H9 (cell line): ENCODE measurements around the gene MYOM3. TPM values are rescaled to one million over a fixed set of nuclear protein-coding genes. Genes with fewer than 3 reads are reported as not detected.

ENCODE experiments used
- DNase-seq: peaks from one replicate; pipeline ENCODE4 v3.0.0-alpha.2; 2017
- H2AFZ ChIP-seq: one replicate; pipeline ENCODE4 v1.6.1; 2013; ENCODE audit warnings: mild to moderate bottlenecking, low read length, control low read depth, moderate library complexity
- H2AK5ac ChIP-seq: 2 replicates; pipeline ENCODE4 v1.6.1; 2013; ENCODE audit warnings: low read length, control low read depth, mixed read lengths; ENCODE audit not compliant: insufficient read length
- H2BK120ac ChIP-seq: one replicate; pipeline ENCODE4 v1.6.1; 2013; ENCODE audit warnings: low read depth, mild to moderate bottlenecking, low read length, control low read depth, inconsistent platforms; ENCODE audit not compliant: poor library complexity, severe bottlenecking
- H2BK12ac ChIP-seq: 2 replicates; pipeline ENCODE4 v1.6.1; 2013; ENCODE audit warnings: low read length, control low read depth, mixed read lengths, low read depth; ENCODE audit not compliant: insufficient read length
- H2BK15ac ChIP-seq: 2 replicates; pipeline ENCODE4 v1.6.1; 2013; ENCODE audit warnings: low read depth, low read length, control low read depth
- H2BK20ac ChIP-seq: one replicate; pipeline ENCODE4 v1.6.1; 2013; ENCODE audit warnings: low read depth, mild to moderate bottlenecking, low read length, control low read depth, inconsistent platforms; ENCODE audit not compliant: poor library complexity, severe bottlenecking
- H2BK5ac ChIP-seq: 2 replicates; pipeline ENCODE4 v1.6.1; 2013; ENCODE audit warnings: low read length, control low read depth, mixed read lengths; ENCODE audit not compliant: insufficient read length
- H3K14ac ChIP-seq: 2 replicates; pipeline ENCODE4 v1.6.1; 2013; ENCODE audit warnings: low read length, control low read depth; ENCODE audit not compliant: insufficient read depth
- H3K18ac ChIP-seq: 2 replicates; pipeline ENCODE4 v1.6.1; 2013; ENCODE audit warnings: low read depth, mild to moderate bottlenecking, mixed read lengths, low read length, control low read depth; ENCODE audit not compliant: insufficient read length
- H3K23ac ChIP-seq: 2 replicates; pipeline ENCODE4 v1.6.1; 2013; ENCODE audit warnings: low read length, control low read depth, mixed read lengths, low read depth; ENCODE audit not compliant: insufficient read length
- H3K23me2 ChIP-seq: 2 replicates; pipeline ENCODE4 v1.6.1; 2013; ENCODE audit warnings: low read depth, mild to moderate bottlenecking, mixed read lengths, low read length, control low read depth; ENCODE audit not compliant: insufficient read length, poor library complexity, severe bottlenecking
- H3K27ac ChIP-seq: 2 replicates; pipeline ENCODE4 v1.5.1; 2013; ENCODE audit warnings: low read length, control low read depth, mixed read lengths, low read depth; ENCODE audit not compliant: insufficient read length
- H3K27me3 ChIP-seq: 2 replicates; pipeline ENCODE4 v1.6.1; 2013; ENCODE audit warnings: low read length, control low read depth, inconsistent platforms; ENCODE audit not compliant: insufficient read depth
- H3K4ac ChIP-seq: 2 replicates; pipeline ENCODE4 v1.6.1; 2013; ENCODE audit warnings: low read depth, mild to moderate bottlenecking, control low read depth, inconsistent platforms, low read length, moderate library complexity
- H3K4me1 ChIP-seq: 2 replicates; pipeline ENCODE4 v1.6.1; 2013; ENCODE audit warnings: low read length, control low read depth, inconsistent platforms; ENCODE audit not compliant: insufficient read depth
- H3K4me2 ChIP-seq: 2 replicates; pipeline ENCODE4 v1.6.1; 2013; ENCODE audit warnings: low read length, control low read depth, mixed read lengths; ENCODE audit not compliant: insufficient read length, insufficient read depth
- H3K56ac ChIP-seq: 2 replicates; pipeline ENCODE4 v1.6.1; 2013; ENCODE audit warnings: low read depth, mild to moderate bottlenecking, mixed read lengths, low read length, control low read depth; ENCODE audit not compliant: insufficient read length
- H3K79me1 ChIP-seq: 2 replicates; pipeline ENCODE4 v1.6.1; 2013; ENCODE audit warnings: low read depth, mild to moderate bottlenecking, moderate library complexity, low read length, control low read depth, inconsistent platforms; ENCODE audit not compliant: insufficient read depth, poor library complexity, severe bottlenecking
- H3K79me2 ChIP-seq: 2 replicates; pipeline ENCODE4 v1.6.1; 2013; ENCODE audit warnings: low read length, control low read depth, inconsistent platforms; ENCODE audit not compliant: insufficient read depth
- H3K9ac ChIP-seq: 2 replicates; pipeline ENCODE4 v1.6.1; 2013; ENCODE audit warnings: low read length, control low read depth, mixed read lengths; ENCODE audit not compliant: insufficient read length; ENCODE audit errors: extremely low read depth
- H3K9me3 ChIP-seq: one replicate; pipeline ENCODE4 v1.6.1; 2013; ENCODE audit warnings: low read depth, low read length, inconsistent platforms; ENCODE audit not compliant: control insufficient read depth
- H3T11ph ChIP-seq: one replicate; pipeline ENCODE4 v1.6.1; 2013; ENCODE audit warnings: mild to moderate bottlenecking, low read length, control low read depth, inconsistent platforms
- H4K20me1 ChIP-seq: one replicate; pipeline ENCODE4 v1.6.1; 2013; ENCODE audit not compliant: control insufficient read depth, insufficient read length, insufficient read depth
- H4K5ac ChIP-seq: 2 replicates; pipeline ENCODE4 v1.6.1; 2013; ENCODE audit warnings: low read depth, mild to moderate bottlenecking, mixed read lengths, low read length, control low read depth; ENCODE audit not compliant: insufficient read length
- H4K8ac ChIP-seq: replicated peaks from 2 replicates; pipeline ENCODE4 v1.6.1; 2013; ENCODE audit warnings: low read length, control low read depth, mixed read lengths, low read depth; ENCODE audit not compliant: insufficient read length
- H4K91ac ChIP-seq: 2 replicates; pipeline ENCODE4 v1.6.1; 2013; ENCODE audit warnings: low read depth, mild to moderate bottlenecking, moderate library complexity, mixed read lengths, low read length, control low read depth; ENCODE audit not compliant: insufficient read length
- H3K27ac Mint-ChIP-seq, 3 experiments: 2 replicates in 2 of 3; 3 replicates in 1 of 3; pipeline ENCODE4 v1.8.0; 2020 to 2021; ENCODE audit warnings: mixed read lengths in 3 of 3, mild to moderate bottlenecking in 1 of 3, moderate library complexity in 1 of 3
- H3K27me3 Mint-ChIP-seq: 2 replicates; pipeline ENCODE4 v1.8.0; 2021; ENCODE audit warnings: low read depth, mild to moderate bottlenecking, moderate library complexity, mixed read lengths
- H3K36me3 Mint-ChIP-seq, 3 experiments: 2 replicates in 2 of 3; 3 replicates in 1 of 3; pipeline ENCODE4 v1.8.0; 2020 to 2021; ENCODE audit warnings: low read depth in 3 of 3, mixed read lengths in 3 of 3; ENCODE audit not compliant: insufficient read depth in 1 of 3
- H3K4me1 Mint-ChIP-seq, 2 experiments: 2 replicates each; pipeline ENCODE4 v1.8.0; 2020; ENCODE audit warnings: mixed read lengths in 2 of 2
- H3K4me3 Mint-ChIP-seq, 2 experiments: 2 replicates in 1 of 2; 3 replicates in 1 of 2; pipeline ENCODE4 v1.8.0; 2020 to 2021; ENCODE audit warnings: mild to moderate bottlenecking in 2 of 2, mixed read lengths in 2 of 2, moderate library complexity in 1 of 2
- H3K9me3 Mint-ChIP-seq, 2 experiments: 2 replicates in 1 of 2; 3 replicates in 1 of 2; pipeline ENCODE4 v1.8.0; 2020; ENCODE audit warnings: mild to moderate bottlenecking in 2 of 2, mixed read lengths in 2 of 2, moderate library complexity in 1 of 2
- CTCF ChIP-seq: fragments of 200-600 bp; sonication (generic); conservative IDR thresholded peaks from 3 replicates; pipeline ENCODE4 v1.8.0; 2021; ENCODE audit warnings: antibody characterized with exemption, mild to moderate bottlenecking
- WGBS: extraction: QIAGEN DNeasy Blood & Tissue Kit; methylation state at CpG from one replicate; pipeline ENCODE4 v1.1.7; 2013; ENCODE audit warnings: missing lambda C conversion rate, low lambda C conversion rate, mixed read lengths; ENCODE audit not compliant: insufficient read length; ENCODE audit errors: extremely low coverage; 5-methylcytosine and 5-hydroxymethylcytosine counted together
- total RNA-seq: library from RNA; stranded (reverse); gene quantifications from 2 replicates; pipeline ENCODE4 v1.2.1, GENCODE V29; 2021

The MYOM3 gene
- total RNA-seq, 1 experiment from 2014 or later, result 0.11 TPM

GRCh38 chr1:24048205-24048869 is 63.6 kb downstream of the MYOM3 start:
- no CpG with 5 or more reads among the region's 6 CpGs for WGBS
- H3K14ac ChIP-seq, result no peak overlapping the region
- no peak for TF ChIP-seq CTCF

More at GRCh38 chr1:24048205-24048869, 63.6 kb downstream of the MYOM3 start:
- Mint-ChIP-seq H3K36me3 (no peaks in the 10 kb centered on the region), H3K9me3 (no peaks in the 10 kb centered on the region), H3K27me3 (no peaks in the 10 kb centered on the region), H3K4me3 (no peak overlapping the region), H3K4me1 (peaks cover under 1 to 5% of the 10 kb centered on the region in 2 experiments), H3K27ac (no peak overlapping the region)
- no peak overlapping the region for H4K5ac ChIP-seq
- H4K8ac ChIP-seq, result no peak overlapping the region
- no peaks in the 10 kb centered on the region for H4K20me1 ChIP-seq
- H3K23me2 ChIP-seq, result no peaks in the 10 kb centered on the region
- H4K91ac ChIP-seq, result no peak overlapping the region
- no peak overlapping the region for H3K4me2 ChIP-seq
- H3K18ac ChIP-seq, result no peak overlapping the region
- no peaks in the 10 kb centered on the region for H3K79me2 ChIP-seq
- H2BK120ac ChIP-seq, result no peak overlapping the region
- H2AFZ ChIP-seq, result no peak overlapping the region
- H2AK5ac ChIP-seq, result no peak overlapping the region
- H3K9me3 ChIP-seq, result no peaks in the 10 kb centered on the region
- no peak for DNase-seq
- no peak overlapping the region for H3K4ac ChIP-seq
- no peaks in the 10 kb centered on the region for H3K27me3 ChIP-seq
- H3K56ac ChIP-seq, result no peak overlapping the region
- no peaks in the 10 kb centered on the region for H3K79me1 ChIP-seq
- no peak overlapping the region for H3K27ac ChIP-seq
- no peak overlapping the region for H2BK5ac ChIP-seq
- H3T11ph ChIP-seq, result no peak overlapping the region
- no peaks in the 10 kb centered on the region for H3K4me1 ChIP-seq
- H3K9ac ChIP-seq, result no peak overlapping the region
- H3K23ac ChIP-seq, result no peak overlapping the region
- H2BK15ac ChIP-seq, result peak overlapping the region; percentile 12; the same call in 1 of the 2 replicates
- no peak overlapping the region for H2BK20ac ChIP-seq
- no peak overlapping the region for H2BK12ac ChIP-seq
